ENCODE measurements around the gene PPP2R2D.
A peak's percentile ranks its signal among the peaks of the same experiment; 100 is the strongest.
"Not testable (repeated sequence)": the region's sequence is repeated elsewhere in the genome, so short reads cannot be mapped to it uniquely, and the experiment has no call there.

PPP2R2D gene

DNA sequence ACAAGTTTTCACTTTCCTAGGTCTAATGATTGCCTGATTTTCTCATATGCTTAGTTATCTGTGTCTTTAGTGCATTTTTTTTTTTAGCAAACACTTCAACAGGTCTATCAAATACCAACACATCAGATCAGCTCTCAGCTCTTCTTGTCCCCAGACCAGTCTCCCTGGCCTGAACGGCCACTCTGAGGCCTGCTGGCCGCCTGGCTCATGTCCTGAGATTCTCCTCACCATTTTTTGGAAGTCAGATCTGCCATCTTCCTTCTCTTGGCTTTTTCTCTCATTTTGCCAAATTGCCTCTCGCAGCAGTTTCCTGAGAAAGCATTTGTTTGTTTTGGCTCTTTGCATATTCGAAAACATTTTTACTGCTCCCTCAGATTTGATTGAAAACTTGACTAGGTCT is 29.3 kb downstream of the PPP2R2D start:
- no peak for DNase-seq

GRCh38 chr10:131930586-131931330 is 29.9 kb downstream of the PPP2R2D start:
- DNase-seq: no peak

- no peak for DNase-seq
These were observed 31.2 kb downstream of the PPP2R2D start for GRCh38 chr10:131931981-131932380.

DNA sequence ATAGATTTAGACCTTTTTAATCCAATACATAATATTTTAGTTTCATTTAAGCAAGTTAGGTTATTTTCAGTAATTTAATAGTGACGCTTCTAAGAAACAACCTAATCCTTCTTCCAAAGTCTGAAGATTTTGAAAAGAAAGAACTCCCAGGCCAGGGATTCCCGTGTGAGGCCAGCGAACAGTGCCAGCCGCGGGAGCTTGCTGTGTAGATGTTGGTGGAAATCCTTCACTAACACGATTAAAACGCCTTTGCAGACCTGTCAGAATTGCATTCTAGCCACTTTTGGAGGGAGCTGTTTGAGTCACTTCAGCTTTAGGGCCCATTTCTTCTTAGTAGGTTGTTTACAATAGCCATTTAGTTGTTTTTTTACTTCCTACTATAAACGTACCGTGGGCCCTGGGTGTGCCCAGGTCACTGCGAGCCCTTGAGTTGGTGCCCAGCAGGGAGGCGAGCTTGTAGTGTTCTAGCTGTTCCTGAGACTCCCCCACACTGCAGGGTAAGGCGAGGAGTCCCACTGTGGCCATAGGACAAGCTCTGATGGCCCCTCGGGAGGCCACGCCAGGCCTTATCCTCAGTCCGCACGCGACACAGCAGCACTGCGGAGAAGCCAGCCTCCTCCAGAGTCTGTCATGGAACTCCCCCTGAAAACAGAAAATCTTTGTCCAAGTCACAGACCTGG is 32.3 kb downstream of the PPP2R2D start:
- no peak for DNase-seq

DNA sequence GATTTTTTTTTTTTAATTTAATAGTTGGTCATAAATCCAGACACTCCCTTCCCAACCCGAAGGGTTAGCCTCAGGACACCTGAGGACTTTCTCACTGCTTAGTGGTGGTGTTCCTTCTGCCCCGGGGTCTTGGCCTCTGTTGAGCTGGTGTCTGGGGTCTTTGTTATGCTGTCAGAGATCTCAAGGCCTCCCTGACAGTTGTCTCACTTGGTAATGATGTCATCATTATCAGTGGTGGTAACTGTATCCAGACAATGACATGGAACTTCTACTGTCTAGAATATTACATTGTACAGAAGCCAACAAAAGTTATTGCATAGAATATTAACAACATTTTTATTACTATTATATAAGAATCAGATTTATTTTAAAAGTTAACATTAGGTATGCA is 32.9 kb downstream of the PPP2R2D start:
- DNase-seq: no peak

DNA sequence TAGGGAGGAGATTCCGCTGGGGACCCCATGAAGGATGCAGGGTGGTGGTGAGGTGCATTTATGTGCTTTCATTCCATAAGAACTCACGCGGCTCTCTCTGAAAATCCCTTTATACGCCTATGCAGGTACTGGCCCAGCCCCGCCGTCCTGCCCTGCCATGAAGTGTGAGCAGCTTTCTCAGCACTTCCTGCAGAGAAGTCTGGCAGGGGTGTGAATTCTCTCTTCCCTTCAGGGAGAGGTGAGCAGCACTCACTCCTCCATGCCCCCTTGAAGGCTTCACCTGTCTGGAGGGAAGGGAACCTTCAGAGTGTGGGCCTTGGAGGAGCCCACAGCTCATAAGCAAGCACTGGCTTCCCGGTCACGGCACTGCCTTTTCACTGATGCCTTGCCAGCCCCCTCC is 34.0 kb downstream of the PPP2R2D start:
- no peak for DNase-seq

GRCh38 chr10:131935260-131935659 is 34.5 kb downstream of the PPP2R2D start:
- no peak for DNase-seq

GRCh38 chr10:131936294-131936693 is 35.5 kb downstream of the PPP2R2D start:
- DNase-seq: no peak

DNA sequence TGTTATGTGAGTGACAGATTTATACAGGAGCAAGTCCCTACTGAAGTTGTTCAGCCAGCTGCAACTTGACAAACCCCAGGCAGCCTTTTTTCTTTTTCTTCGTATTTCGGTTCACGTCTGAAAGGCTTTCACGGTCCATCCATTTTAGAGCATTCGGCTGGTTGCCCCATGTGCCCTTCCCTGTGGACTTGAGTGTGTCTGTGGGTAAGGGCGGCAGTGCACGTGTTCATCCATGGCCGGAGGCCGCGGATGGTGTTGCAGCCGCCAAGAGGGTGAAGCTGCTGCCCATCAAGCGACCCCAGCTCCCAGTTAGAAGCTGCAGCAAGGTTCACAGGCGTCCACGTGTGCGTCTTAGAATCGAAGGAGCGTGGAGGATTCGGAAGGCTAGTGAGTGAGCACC is 35.9 kb downstream of the PPP2R2D start:
- DNase-seq: no peak

DNA sequence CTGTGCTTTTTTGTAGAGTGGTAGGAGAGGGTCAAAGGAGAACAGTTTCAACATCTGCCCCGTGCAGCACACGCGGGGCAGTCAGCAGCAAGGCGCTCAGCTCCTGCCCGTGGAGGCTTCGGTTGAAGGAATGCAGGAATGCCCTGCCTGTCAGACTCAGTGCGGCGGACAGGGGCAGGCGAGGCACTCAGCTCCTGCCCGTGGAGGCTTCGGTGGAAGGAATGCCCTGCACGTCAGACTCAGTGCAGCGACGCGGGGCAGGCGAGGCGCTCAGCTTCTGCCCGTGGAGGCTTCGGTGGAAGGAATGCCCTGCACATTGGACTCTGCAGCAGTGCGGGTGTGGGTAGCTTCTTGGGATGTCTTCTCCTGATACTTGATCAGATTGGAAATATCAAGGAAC is 37.0 kb downstream of the PPP2R2D start:
- DNase-seq: no peak

DNA sequence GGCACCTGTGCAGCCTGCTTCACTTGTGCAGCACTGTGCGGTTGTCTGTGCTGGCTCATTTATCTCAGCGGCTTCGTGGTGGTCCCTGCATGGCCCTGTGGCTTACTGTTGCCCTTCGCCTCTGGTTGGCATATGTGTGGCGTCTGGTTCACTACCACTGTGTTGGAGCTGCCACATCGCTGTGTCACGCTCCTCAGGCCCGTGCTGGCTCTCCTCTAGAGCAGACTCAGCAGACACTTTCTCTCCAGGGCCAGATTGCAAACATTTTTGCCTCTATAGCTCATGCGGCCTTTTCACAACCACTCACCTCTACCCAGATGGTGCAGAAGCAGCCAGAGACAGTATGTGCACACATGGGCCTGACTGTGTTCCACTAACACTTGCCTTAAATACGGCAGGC is 37.9 kb downstream of the PPP2R2D start:
- no peak for DNase-seq

- DNase-seq: no peak
These were observed 41.6 kb downstream of the PPP2R2D start for GRCh38 chr10:131942455-131942854.

DNA sequence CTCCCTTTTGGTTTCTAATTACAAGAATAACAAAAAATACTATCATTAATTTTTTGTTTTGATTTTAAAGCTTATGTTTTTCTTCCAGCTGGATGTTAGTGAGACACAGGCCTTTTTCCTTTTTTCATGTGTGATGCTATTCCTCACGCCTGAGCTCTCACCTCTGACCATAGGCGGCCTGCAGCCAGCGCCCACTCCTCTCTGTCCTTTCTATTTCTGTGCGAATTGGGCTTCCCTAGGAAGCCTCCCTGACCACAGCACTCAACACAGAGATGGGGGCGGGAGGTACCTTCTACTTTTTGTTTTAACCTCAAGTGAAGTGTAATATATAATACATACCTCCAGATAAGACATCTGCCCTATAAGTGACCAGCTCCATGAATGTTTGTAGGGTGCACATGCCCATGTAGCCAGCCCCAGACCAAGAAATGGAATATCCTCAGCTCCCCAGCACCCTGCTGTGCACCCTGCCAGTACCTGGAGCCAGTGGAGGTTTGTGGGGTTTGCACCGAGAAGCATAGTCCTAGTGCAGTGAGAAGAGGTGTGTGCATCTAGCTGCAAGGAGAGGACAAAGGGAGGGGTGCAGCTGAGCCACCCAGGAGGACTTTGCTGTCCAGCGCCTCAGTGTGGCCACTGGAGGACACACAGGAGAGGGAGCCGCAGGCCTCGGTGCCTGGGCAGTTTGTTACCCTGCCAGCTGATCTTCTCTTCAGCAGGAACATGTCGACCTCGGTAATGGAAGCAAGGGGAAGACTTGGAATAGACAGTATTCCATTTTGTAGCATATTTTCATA is 42.4 kb downstream of the PPP2R2D start:
- DNase-seq: no peak

GRCh38 chr10:131944412-131944811 is 43.6 kb downstream of the PPP2R2D start:
- no peak for DNase-seq

- DNase-seq: no peak
These were observed 44.3 kb downstream of the PPP2R2D start for GRCh38 chr10:131944976-131945695.

- DNase-seq: no peak
These were observed 45.5 kb downstream of the PPP2R2D start for GRCh38 chr10:131946321-131946751.

DNA sequence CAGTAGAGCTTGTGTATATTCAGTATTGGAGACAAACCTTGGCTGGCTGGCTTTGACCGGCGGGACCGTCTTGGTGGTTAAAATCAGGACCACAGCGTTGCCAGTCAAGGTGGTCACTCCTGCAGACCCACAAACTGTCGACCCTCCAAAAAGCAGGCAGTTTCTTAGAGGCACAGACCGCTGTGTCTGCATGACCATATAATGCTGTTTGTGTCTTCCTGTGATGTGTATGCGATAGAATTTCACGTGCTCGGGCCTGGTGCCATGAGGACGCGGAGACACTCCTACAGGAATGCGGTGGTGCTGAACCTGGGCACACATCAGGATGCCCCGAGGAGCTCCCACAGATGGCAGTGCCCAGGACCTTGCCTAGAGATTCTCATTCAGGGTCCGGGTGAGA is 46.1 kb downstream of the PPP2R2D start:
- DNase-seq: no peak

DNA sequence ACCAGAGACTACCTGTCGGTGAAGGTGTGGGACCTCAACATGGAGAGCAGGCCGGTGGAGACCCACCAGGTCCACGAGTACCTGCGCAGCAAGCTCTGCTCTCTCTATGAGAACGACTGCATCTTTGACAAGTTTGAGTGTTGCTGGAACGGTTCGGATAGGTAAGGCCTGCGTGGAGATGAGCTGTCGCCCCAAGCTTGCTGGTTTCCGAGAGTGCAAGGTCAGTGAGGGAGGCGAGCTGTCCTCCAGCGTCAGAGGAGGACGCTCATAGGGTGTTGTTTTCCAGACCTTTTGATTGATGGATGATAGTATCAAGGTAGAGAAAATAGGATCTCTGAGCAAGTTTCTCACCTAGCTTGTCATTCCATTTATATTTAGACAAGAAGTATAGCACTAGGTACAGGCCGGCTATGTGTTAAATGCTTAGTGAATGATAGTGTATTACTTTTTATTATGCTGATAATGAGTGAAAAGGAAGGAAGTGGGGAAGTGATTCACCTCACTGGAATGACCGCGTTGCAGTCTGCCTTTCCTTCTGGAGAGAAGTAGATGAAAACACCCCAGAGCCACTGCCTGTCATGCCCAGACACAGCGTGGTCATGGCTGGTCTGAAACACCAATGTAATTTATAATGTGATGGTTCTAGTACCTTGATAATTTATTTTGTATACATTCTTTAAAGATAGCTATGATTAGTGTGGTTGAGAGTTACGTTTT is 47.0 kb downstream of the PPP2R2D start:
- DNase-seq: no peak

DNA sequence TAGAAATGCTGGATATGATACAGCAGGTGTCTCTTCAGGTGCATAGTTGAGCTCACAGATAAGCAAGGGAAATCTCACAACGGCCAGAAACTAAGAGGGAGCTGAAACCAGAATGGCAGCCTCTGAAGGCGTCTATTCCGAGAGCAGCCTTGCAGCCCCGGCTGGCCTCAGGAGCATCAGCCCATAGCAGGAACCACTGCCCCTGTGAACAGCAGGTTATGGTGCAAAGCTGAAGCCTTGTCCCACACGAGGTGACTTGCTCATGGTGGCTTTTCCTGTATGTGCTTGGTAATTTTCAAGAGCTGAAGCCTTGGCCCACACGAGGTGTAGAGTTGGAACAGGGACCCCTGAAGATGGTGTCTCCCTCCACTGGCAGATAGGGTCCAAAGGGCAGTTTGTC is 47.7 kb downstream of the PPP2R2D start:
- DNase-seq: no peak

GRCh38 chr10:131949041-131949862 is 48.4 kb downstream of the PPP2R2D start:
- peak in 1 of 3 experiments; percentile 1 for DNase-seq

DNA sequence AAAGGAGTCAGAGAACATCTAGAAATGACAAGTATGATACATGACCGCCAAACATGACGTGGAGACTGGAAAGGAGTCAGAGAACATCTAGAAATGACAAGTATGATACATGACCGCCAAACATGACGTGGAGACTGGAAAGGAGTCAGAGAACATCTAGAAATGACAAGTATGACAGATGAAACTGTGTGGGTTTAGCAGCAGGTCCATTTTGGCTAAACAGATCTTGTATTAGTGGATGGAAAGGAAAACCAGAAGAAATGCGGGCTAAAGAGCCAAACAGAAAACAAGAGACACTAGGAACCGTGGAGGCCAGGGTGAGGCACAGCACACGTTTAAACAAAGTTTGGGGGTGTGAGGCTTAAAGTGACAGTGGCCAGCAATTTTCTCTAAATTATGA is 49.1 kb downstream of the PPP2R2D start:
- not testable (repeated sequence) for DNase-seq

All from NCI-H1417 (cell line).